WTC11 (cell line): ENCODE measurements around the gene SERPINB1. TPM values are rescaled to one million over a fixed set of nuclear protein-coding genes. Genes with fewer than 3 reads are reported as not detected.

ENCODE experiments used
- ATAC-seq: fragments of 200-7000 bp; cut with Tn5 transposase; 2 replicates; pipeline ENCODE4 v1.10.0; 2021; ENCODE audit warnings: mild to moderate bottlenecking, moderate library complexity
- CTCF ChIA-PET: fragments of 300-600 bp; sonication (Branson Sonifier 250); formaldehyde crosslinking; loops from one replicate; lab custom pipeline; 2021; ENCODE audit warnings: antibody characterized with exemption; lab: Charles Lee
- POLR2A ChIA-PET: fragments of 350-600 bp; sonication (Branson Sonifier 250); formaldehyde crosslinking; loops from one replicate; lab custom pipeline; 2021; ENCODE audit warnings: antibody characterized with exemption; lab: Charles Lee
- DNase-seq: peaks from one replicate; pipeline ENCODE4 v3.0.0; 2021; ENCODE audit warnings: low spot score
- H3K27ac Mint-ChIP-seq: 2 replicates; pipeline ENCODE4 v1.8.0; 2021; ENCODE audit warnings: mixed read lengths
- H3K27me3 Mint-ChIP-seq: 2 replicates; pipeline ENCODE4 v1.8.0; 2021; ENCODE audit warnings: low read depth, mild to moderate bottlenecking, moderate library complexity, mixed read lengths
- H3K36me3 Mint-ChIP-seq: 2 replicates; pipeline ENCODE4 v1.8.0; 2021; ENCODE audit warnings: mixed read lengths
- H3K4me1 Mint-ChIP-seq: 2 replicates; pipeline ENCODE4 v1.8.0; 2022; ENCODE audit warnings: mixed read lengths
- H3K4me3 Mint-ChIP-seq: 2 replicates; pipeline ENCODE4 v1.8.0; 2021; ENCODE audit warnings: mild to moderate bottlenecking, moderate library complexity, mixed read lengths
- H3K9me3 Mint-ChIP-seq: 2 replicates; pipeline ENCODE4 v1.8.0; 2021; ENCODE audit warnings: mixed read lengths
- AFF4 ChIP-seq: sonication (generic); formaldehyde crosslinking; IDR thresholded peaks from 2 replicates; pipeline ENCODE4 v1.8.1; 2023; ENCODE audit warnings: mild to moderate bottlenecking, missing genetic modification reagents, borderline replicate concordance
- ATF3 ChIP-seq: sonication (generic); formaldehyde crosslinking; conservative IDR thresholded peaks from 2 replicates; pipeline ENCODE4 v1.8.1; 2022; ENCODE audit warnings: mild to moderate bottlenecking, missing genetic modification reagents
- E2F5 ChIP-seq: sonication (generic); formaldehyde crosslinking; IDR thresholded peaks from 2 replicates; pipeline ENCODE4 v1.8.1; 2022; ENCODE audit warnings: mild to moderate bottlenecking, moderate library complexity, missing genetic modification reagents
- ELF4 ChIP-seq: sonication (generic); formaldehyde crosslinking; IDR thresholded peaks from 2 replicates; pipeline ENCODE4 v1.8.1; 2022; ENCODE audit warnings: low read depth, mild to moderate bottlenecking, moderate library complexity, missing genetic modification reagents
- FOXK1 ChIP-seq: sonication (generic); formaldehyde crosslinking; IDR thresholded peaks from 2 replicates; pipeline ENCODE4 v1.8.0; 2022; ENCODE audit warnings: mild to moderate bottlenecking, moderate library complexity, missing genetic modification reagents
- GRHL2 ChIP-seq: fragments of 250-450 bp; sonication (Bioruptor Pico); IDR thresholded peaks from 2 replicates; pipeline ENCODE4 v1.8.0; 2022; ENCODE audit warnings: mild to moderate bottlenecking, moderate library complexity; ENCODE audit not compliant: insufficient replicate concordance, severe bottlenecking
- JAZF1 ChIP-seq: fragments of 250-450 bp; sonication (Bioruptor Pico); IDR thresholded peaks from 2 replicates; pipeline ENCODE4 v1.9.0; 2021; ENCODE audit warnings: moderate library complexity, mild to moderate bottlenecking, inconsistent platforms
- MAX ChIP-seq: sonication (generic); formaldehyde crosslinking; IDR thresholded peaks from 2 replicates; pipeline ENCODE4 v1.8.0; 2022; ENCODE audit warnings: mild to moderate bottlenecking, missing genetic modification reagents
- MYBL2 ChIP-seq: sonication (generic); formaldehyde crosslinking; IDR thresholded peaks from 2 replicates; pipeline ENCODE4 v1.8.1; 2023; ENCODE audit warnings: mild to moderate bottlenecking, moderate library complexity, missing genetic modification reagents
- NFATC4 ChIP-seq: fragments of 250-450 bp; sonication (Bioruptor Pico); IDR thresholded peaks from 2 replicates; pipeline ENCODE4 v1.9.0; 2021; ENCODE audit warnings: mild to moderate bottlenecking
- NR3C1 ChIP-seq: sonication (generic); formaldehyde crosslinking; conservative IDR thresholded peaks from 2 replicates; pipeline ENCODE4 v1.8.1; 2023; ENCODE audit warnings: low read depth, mild to moderate bottlenecking, missing genetic modification reagents
- SMAD4 ChIP-seq: sonication (generic); formaldehyde crosslinking; IDR thresholded peaks from 2 replicates; pipeline ENCODE4 v1.8.0; 2022; ENCODE audit warnings: mild to moderate bottlenecking, missing genetic modification reagents
- ZMAT4 ChIP-seq: fragments of 250-450 bp; sonication (Bioruptor Pico); IDR thresholded peaks from 2 replicates; pipeline ENCODE4 v1.9.0; 2021; ENCODE audit warnings: mild to moderate bottlenecking
- ZNF219 ChIP-seq: sonication (generic); formaldehyde crosslinking; IDR thresholded peaks from 2 replicates; pipeline ENCODE4 v1.8.0; 2023; ENCODE audit warnings: missing genetic modification reagents, mild to moderate bottlenecking, borderline replicate concordance
- total RNA-seq: library from RNA; stranded (reverse); gene quantifications from 3 replicates; pipeline ENCODE4 v1.2.3, GENCODE V29; 2021
- TF ChIP-seq, protein P1 (sequence below): fragments of 250-450 bp; sonication (Bioruptor Pico); IDR thresholded peaks from 2 replicates; pipeline ENCODE4 v1.9.0; 2021; ENCODE audit warnings: moderate library complexity, mild to moderate bottlenecking, inconsistent platforms, borderline replicate concordance
- TF ChIP-seq, protein P2 (sequence below): sonication (generic); formaldehyde crosslinking; IDR thresholded peaks from 2 replicates; pipeline ENCODE4 v1.8.0; 2022; ENCODE audit warnings: missing genetic modification reagents
- TF ChIP-seq, protein P3 (sequence below): sonication (generic); formaldehyde crosslinking; IDR thresholded peaks from 2 replicates; pipeline ENCODE4 v1.8.0; 2023; ENCODE audit warnings: mild to moderate bottlenecking, missing genetic modification reagents

Gene SERPINB1
- total RNA-seq, 1 experiment from 2014 or later = 14.8 TPM

- CTCF ChIA-PET = interaction anchor here (1.4 kb wide), 1 partner anchor 26 kb away, joined by 4 read pairs; no protein-coding TSS in a partner anchor
- TF ChIP-seq MAX (CRISPR knock-in tag) (no peak), ZMAT4 (CRISPR knock-in tag) (no peak), JAZF1 (CRISPR knock-in tag) (no peak), GRHL2 (CRISPR knock-in tag) (no peak), E2F5 (CRISPR knock-in tag) (no peak), SMAD4 (CRISPR knock-in tag) (no peak), AFF4 (no peak), ELF4 (CRISPR knock-in tag) (no peak), NFATC4 (no peak), FOXK1 (CRISPR knock-in tag) (no peak), ATF3 (no peak), ZNF219 (CRISPR knock-in tag) (no peak), MYBL2 (no peak), NR3C1 (CRISPR knock-in tag) (no peak)
- TF ChIP-seq, protein P1, sequence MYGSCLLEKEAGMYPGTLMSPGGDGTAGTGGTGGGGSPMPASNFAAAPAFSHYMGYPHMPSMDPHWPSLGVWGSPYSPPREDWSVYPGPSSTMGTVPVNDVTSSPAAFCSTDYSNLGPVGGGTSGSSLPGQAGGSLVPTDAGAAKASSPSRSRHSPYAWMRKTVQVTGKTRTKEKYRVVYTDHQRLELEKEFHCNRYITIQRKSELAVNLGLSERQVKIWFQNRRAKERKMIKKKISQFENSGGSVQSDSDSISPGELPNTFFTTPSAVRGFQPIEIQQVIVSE (CRISPR knock-in tag) = no peak
- TF ChIP-seq, protein P2, sequence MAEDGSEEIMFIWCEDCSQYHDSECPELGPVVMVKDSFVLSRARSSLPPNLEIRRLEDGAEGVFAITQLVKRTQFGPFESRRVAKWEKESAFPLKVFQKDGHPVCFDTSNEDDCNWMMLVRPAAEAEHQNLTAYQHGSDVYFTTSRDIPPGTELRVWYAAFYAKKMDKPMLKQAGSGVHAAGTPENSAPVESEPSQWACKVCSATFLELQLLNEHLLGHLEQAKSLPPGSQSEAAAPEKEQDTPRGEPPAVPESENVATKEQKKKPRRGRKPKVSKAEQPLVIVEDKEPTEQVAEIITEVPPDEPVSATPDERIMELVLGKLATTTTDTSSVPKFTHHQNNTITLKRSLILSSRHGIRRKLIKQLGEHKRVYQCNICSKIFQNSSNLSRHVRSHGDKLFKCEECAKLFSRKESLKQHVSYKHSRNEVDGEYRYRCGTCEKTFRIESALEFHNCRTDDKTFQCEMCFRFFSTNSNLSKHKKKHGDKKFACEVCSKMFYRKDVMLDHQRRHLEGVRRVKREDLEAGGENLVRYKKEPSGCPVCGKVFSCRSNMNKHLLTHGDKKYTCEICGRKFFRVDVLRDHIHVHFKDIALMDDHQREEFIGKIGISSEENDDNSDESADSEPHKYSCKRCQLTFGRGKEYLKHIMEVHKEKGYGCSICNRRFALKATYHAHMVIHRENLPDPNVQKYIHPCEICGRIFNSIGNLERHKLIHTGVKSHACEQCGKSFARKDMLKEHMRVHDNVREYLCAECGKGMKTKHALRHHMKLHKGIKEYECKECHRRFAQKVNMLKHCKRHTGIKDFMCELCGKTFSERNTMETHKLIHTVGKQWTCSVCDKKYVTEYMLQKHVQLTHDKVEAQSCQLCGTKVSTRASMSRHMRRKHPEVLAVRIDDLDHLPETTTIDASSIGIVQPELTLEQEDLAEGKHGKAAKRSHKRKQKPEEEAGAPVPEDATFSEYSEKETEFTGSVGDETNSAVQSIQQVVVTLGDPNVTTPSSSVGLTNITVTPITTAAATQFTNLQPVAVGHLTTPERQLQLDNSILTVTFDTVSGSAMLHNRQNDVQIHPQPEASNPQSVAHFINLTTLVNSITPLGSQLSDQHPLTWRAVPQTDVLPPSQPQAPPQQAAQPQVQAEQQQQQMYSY (CRISPR knock-in tag) = no peak
- TF ChIP-seq, protein P3, sequence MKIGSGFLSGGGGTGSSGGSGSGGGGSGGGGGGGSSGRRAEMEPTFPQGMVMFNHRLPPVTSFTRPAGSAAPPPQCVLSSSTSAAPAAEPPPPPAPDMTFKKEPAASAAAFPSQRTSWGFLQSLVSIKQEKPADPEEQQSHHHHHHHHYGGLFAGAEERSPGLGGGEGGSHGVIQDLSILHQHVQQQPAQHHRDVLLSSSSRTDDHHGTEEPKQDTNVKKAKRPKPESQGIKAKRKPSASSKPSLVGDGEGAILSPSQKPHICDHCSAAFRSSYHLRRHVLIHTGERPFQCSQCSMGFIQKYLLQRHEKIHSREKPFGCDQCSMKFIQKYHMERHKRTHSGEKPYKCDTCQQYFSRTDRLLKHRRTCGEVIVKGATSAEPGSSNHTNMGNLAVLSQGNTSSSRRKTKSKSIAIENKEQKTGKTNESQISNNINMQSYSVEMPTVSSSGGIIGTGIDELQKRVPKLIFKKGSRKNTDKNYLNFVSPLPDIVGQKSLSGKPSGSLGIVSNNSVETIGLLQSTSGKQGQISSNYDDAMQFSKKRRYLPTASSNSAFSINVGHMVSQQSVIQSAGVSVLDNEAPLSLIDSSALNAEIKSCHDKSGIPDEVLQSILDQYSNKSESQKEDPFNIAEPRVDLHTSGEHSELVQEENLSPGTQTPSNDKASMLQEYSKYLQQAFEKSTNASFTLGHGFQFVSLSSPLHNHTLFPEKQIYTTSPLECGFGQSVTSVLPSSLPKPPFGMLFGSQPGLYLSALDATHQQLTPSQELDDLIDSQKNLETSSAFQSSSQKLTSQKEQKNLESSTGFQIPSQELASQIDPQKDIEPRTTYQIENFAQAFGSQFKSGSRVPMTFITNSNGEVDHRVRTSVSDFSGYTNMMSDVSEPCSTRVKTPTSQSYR = no peak
- Mint-ChIP-seq H3K4me3 (no peak overlapping the region), H3K4me1 (peaks cover 57% of the 10 kb centered on the region), H3K36me3 (0 out of 2 replicates have a peak, but pooled peaks cover 3% of the 10 kb centered on the region), H3K27ac (no peak overlapping the region), H3K27me3 (peaks cover 22% of the 10 kb centered on the region), H3K9me3 (peaks cover 14% of the 10 kb centered on the region)
- POLR2A ChIA-PET = no interaction called here
- ATAC-seq (no peak), DNase-seq (no peak)
These were observed 31.0 kb upstream of the SERPINB1 start for GRCh38 chr6:2872423-2873358.
